ES-I3 (cell line): ENCODE measurements around the gene OPALIN.

Experiments used
- H3K36me3 ChIP-seq: 2 replicates; pipeline ENCODE4 v1.6.1; 2013; ENCODE audit warnings: mild to moderate bottlenecking, low read length, control low read depth, moderate library complexity; ENCODE audit not compliant: insufficient read depth
- H3K4me1 ChIP-seq: 2 replicates; pipeline ENCODE4 v1.6.1; 2013; ENCODE audit warnings: mild to moderate bottlenecking, control low read depth, low read length; ENCODE audit not compliant: insufficient read depth
- H3K9ac ChIP-seq: 2 replicates; pipeline ENCODE4 v1.6.1; 2013; ENCODE audit warnings: low read depth, mild to moderate bottlenecking, low read length, moderate library complexity
- H3K9me3 ChIP-seq: 2 replicates; pipeline ENCODE4 v1.6.1; 2013; ENCODE audit warnings: mild to moderate bottlenecking, low read length, moderate library complexity; ENCODE audit not compliant: control insufficient read depth, insufficient read depth

OPALIN gene, protein sequence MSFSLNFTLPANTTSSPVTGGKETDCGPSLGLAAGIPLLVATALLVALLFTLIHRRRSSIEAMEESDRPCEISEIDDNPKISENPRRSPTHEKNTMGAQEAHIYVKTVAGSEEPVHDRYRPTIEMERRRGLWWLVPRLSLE

DNA sequence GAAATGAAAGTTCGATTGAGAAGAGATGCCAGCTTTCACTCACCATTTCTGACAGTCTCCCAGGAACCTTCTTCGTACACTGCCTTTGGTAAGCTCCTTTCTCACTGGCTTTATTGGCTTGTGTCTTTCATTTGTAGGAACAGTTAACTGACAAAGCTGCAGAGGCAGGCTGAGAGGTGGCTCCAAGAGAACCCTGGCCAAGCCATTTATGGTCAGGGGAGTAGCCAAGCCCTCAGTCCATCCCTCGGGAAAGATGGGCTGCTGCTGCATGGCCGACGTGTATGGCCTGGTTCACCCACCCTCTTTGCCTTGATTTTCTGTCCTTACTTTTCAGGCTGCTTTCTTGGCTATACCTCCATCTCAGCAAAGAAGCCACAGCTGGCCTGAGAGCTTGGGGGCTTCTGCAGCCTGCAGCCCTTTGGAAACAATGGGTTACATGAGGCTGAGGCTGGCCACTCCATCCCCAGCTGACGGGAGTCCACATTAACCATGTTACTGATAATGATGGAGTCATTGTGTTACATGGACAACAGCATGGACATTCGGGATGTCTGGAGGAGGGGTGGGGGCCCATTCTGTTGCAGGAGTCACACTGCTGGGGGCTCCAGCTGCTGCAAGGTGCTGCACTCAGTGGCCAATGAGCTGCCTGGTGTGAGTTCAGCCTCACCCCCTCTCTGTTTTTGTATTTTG, at the start of gene OPALIN:
TSS of gene OPALIN (minus strand) at position 152 of the 690 bp plus-strand sequence. CDS start at position 46, 106 bp downstream.
- no peaks in the 10 kb centered on the region for H3K4me1 ChIP-seq
- no peaks in the 10 kb centered on the region for H3K36me3 ChIP-seq
- no peaks in the 10 kb centered on the region for H3K9me3 ChIP-seq
- H3K9ac ChIP-seq, result no peak within 1 kb of the TSS

DNA sequence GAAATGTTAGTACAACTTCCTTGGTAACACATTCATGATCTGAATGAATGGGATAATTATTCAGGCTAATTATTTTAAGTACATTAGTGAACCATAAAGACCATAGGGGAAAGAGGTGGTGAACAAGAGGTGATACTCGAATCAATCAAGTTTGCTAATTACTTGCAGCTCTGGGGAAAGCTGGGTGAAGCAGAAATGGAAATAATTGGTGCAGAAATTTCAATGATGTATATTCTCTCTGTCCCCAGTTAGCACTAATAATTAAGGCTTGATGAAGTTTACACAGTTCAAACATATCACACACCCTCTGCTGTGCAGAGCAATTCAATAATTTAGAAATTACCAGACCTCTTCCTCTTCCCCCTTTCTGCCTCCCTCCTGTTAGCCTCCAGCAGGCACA, 49.4 kb upstream of the OPALIN start:
- Histone ChIP-seq H3K4me1 (no peaks in the 10 kb centered on the region), H3K9ac (no peak overlapping the region), H3K36me3 (no peaks in the 10 kb centered on the region)

DNA sequence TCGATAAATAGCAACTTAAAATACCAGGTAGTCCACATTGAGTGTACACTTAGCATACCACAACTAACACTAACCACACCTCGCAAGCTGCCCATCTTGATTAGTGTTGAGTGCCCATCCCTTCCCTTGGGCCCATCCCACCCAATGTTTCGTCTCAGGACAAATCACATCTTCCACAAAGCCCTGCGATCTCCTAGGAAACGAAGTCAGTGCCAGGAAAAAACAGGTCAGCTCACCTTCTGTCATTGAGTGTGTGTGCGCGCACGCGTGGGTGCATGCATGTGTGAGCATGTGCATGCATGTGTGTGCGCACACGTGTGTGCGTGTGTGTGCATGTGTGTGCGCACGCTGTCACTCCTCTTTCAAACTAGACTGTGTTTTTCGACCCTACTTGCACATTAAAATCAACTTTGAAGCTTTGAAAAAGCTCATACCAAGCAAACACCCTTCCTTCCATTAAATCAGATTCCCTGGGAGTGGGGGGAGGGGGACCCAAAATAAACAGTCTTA, 48.8 kb upstream of the OPALIN start:
- H3K4me1 ChIP-seq, result no peaks in the 10 kb centered on the region
- H3K9me3 ChIP-seq, result no peaks in the 10 kb centered on the region
- H3K9ac ChIP-seq, result no peak overlapping the region
- H3K36me3 ChIP-seq, result no peaks in the 10 kb centered on the region

More for the DNA sequence above, 49.4 kb upstream of the OPALIN start:
- H3K9me3 ChIP-seq, result no peaks in the 10 kb centered on the region

DNA sequence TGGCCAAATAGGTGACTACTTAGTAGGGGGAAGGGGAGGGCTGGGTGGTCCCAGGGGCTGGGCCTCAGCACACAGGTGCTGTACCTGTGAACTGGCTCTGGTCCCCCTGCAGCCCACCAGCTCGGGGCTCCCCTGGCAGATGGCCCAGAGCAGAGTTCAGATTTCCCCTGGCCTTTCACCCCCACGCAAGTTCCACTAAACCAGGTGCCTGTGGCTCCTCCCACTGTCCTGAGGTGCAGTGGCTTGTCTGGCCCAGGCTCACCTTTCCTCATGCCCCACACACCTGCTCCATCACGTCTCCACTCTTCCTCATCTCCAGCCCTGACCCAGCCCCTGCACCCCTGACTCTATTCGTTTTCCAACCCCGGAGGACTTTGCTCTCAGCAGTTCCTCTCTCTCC, 47.3 kb upstream of the OPALIN start:
- H3K36me3 ChIP-seq, result no peaks in the 10 kb centered on the region
- no peak overlapping the region for H3K9ac ChIP-seq
- H3K4me1 ChIP-seq, result 0 out of 2 replicates have a peak, but pooled peaks cover 1% of the 10 kb centered on the region
- H3K9me3 ChIP-seq, result no peaks in the 10 kb centered on the region

DNA sequence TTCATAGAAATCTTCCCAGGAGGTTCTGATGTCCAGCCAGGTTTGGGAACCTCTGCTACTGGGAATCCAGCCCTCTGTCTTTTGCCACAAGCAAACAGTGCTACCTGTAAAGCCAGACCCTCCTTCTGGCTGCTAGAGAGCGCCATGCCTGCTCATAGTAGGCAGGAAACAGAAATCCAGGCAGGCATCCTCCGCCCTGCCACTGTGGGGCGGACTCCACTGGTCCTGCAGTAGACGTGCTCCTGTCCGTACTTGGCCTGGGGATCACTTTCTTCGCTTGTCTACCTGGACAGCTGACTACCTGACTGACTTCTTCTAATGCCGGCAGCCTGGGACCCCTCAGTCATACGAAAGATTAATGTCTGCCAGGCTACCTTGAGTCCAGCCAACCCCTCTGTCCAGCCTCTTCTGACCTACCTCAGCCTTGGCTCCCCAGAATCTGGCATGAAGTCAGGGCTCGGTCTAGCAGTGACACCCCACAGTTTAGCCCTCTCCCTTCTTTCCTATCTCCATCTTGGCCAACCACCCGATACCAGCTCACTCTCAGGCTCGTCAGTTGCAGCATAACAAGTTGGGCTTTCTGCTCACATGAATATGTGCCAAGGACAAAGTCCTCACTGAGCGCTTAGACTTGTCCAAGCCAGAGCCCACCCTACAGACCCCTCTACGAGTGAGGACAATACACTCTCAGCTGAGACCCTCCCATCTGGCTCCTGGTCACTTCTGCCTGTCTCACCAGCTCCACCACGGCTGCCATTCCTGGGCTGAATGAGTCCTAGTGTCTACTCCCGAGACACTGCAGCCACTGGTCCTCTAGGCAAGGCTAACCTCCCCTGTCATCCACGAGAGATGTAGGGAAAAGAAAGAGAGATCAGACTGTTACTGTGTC, 43.9 kb upstream of the OPALIN start:
- H3K9ac ChIP-seq, result no peak overlapping the region
- H3K36me3 ChIP-seq, result no peaks in the 10 kb centered on the region
- no peaks in the 10 kb centered on the region for H3K9me3 ChIP-seq
- H3K4me1 ChIP-seq, result 0 out of 2 replicates have a peak, but pooled peaks cover 5% of the 10 kb centered on the region

DNA sequence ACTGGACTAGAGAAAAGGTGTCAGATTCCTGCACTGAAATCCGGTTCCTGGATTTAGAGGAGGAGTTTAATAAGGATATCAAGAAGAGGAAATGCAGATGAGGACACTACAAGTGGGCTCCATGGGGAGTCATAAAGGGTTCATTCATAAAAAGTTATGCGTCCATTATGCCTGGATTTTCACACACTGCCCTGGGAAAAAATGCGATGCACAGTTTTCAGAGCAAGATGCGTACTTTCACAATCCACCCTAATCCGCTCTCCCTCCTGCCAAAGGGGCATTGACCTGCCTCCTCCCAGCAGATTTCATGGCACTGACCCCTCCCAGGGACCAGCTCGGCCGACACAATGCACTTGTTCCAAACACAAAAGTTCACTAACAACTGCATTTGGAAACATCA, 42.2 kb upstream of the OPALIN start:
- H3K4me1 ChIP-seq, result peaks cover 9% of the 10 kb centered on the region; the same call in 1 of the 2 replicates
- no peaks in the 10 kb centered on the region for H3K9me3 ChIP-seq
- H3K36me3 ChIP-seq, result no peaks in the 10 kb centered on the region
- H3K9ac ChIP-seq, result no peak overlapping the region

DNA sequence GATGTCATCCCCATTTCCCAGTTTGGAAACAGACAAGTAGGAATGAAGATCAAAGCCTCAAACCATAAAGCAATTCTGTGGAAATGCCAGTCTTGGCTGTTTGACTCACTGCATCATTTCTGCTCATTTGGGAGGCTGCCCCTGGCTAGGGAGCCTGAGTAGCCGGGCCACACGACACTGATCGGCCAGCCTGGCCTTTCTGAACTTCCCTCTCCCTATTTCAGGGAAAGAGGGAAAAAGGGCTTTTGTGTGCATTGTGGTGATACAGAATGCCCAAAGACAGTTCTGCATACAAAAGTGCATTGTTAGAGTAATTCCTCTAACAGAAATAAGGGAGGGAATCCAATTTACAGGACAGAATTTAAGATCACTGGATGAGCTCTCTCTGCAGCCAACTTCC, 41.7 kb upstream of the OPALIN start:
- H3K36me3 ChIP-seq, result no peaks in the 10 kb centered on the region
- no peaks in the 10 kb centered on the region for H3K9me3 ChIP-seq
- H3K4me1 ChIP-seq, result peaks cover 9% of the 10 kb centered on the region; the same call in 1 of the 2 replicates
- no peak overlapping the region for H3K9ac ChIP-seq

DNA sequence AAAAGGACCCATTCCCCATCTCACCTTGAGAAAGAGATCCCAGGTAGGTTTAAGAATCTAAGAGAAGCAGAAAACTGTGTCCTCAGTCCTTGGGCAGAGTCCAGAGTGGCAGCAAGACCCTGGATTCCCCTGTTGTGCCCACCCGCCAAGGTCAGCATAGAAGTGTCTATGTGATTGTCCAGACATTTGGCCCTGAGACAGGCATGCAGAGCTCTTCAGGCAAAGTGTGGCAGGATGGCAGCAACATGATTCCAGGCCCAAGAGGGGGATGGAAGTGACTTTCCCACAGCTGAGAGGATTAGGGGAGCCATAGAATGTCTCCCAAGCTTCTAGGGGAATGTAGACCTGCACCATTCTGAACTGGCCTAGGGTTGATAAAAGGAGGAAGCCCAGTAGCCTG, 39.1 kb upstream of the OPALIN start:
- H3K4me1 ChIP-seq, result peaks cover 9% of the 10 kb centered on the region; the same call in 1 of the 2 replicates
- no peaks in the 10 kb centered on the region for H3K36me3 ChIP-seq
- H3K9ac ChIP-seq, result no peak overlapping the region
- H3K9me3 ChIP-seq, result no peaks in the 10 kb centered on the region

DNA sequence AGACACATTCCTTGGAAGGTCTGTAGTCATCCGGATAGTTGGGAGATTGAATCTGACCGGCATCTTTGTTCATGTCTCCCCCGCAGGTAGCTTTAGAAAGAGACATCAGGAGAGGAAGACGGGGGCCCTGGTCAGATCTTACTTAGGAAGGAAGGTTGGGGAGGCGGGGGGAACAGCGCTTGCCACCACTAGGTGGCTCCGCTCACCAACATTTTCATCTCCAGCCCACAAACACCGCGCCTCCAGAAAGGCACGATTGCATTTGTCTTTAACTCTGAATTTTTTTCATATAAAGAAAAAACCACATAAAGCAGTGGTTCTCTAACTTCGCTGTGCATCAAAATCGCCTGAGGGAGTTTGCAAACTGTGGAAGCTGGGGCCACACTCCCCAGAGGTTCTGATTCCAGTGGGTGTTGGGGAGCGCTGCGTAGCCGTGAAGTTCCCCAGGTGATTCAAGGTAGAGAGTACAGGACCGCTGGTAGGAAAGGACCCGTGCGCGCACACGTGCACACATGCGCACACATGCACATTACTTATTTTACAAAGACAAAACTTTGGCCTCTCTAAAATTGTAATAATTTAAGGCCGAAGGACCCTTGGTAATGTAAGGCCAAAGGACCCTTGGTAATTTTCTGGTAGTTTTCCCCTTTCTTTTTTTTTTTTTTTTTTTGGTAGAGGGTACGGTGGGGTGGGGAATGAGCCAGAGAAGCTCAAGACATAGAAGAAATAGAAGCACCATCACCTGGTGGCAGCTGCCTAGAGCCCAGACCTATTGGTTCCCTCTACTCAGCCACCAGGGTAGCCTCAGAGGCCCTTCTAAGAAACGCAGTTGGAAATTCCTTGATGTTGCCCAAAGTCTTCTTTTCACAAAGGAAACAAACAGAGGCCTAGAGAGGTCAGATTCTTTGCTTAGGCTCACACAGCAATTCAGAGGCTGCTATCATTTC, 37.4 kb upstream of the OPALIN start:
- Histone ChIP-seq H3K9ac (no peak overlapping the region; the same call in 1 of the 2 replicates), H3K9me3 (no peaks in the 10 kb centered on the region), H3K36me3 (no peaks in the 10 kb centered on the region), H3K4me1 (peaks cover 9% of the 10 kb centered on the region; the same call in 1 of the 2 replicates)

DNA sequence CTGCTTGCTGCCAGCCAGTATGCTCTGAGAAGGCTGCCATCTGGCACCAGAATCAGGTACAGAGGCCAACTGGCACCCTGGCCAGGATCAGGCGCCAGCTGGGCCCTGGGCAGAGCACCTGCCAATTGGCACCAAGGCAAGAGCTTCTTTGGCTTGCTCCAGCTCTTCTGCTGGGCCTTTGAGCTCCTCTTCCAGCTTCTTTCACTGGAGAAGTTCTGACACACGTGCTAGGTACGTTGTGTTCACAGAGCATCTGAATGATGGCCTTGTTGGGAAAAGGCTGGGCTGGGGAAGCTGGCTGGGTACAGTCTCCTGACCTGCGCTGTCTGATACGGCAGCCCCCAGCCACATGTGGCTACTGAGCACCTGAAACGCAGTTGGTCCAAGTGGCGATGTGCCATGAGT, 31.7 kb upstream of the OPALIN start:
- Histone ChIP-seq H3K36me3 (no peaks in the 10 kb centered on the region), H3K9me3 (no peaks in the 10 kb centered on the region), H3K4me1 (no peaks in the 10 kb centered on the region), H3K9ac (no peak overlapping the region)

DNA sequence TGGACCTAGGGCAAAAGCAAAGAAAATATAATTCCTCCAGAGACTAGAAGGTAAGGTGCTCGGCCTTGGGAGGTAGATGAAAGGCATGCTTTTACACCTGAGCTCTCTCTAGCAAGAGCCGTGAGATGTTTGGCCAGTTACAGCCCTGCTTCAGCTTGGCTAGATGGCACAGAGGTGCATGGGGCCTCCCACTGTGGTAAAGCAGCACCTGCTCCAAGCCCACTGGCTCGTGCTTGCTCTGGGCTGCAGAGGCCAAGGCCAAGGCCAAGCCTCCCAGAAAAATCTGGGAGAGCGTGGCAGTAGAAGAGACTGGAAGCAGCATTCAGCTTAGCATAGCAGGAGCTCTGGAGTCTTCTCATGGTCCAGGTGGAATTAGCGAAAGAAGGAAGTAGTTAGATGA, 31.0 kb upstream of the OPALIN start:
- Histone ChIP-seq H3K4me1 (no peaks in the 10 kb centered on the region), H3K36me3 (no peaks in the 10 kb centered on the region), H3K9me3 (no peaks in the 10 kb centered on the region), H3K9ac (no peak overlapping the region)

DNA sequence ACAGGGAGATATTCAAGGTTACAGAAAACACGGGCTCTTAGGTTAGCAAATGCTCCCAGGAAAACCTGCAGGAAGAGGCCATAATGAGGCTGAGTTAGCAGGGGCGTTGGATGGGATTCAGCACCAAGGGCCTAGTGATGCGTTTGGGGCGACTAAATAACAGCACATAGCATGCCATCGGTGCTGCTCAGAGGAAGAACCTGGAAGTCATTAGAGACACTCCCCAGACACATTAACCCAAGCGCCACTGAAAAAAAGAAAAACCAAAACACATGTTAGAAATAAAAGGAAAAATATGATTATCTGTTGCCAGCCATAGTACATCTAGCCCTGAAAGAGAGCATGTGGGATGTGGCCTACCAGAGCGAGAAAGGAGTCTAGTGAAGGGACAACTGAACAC, 28.8 kb upstream of the OPALIN start:
- Histone ChIP-seq H3K4me1 (no peaks in the 10 kb centered on the region), H3K36me3 (no peaks in the 10 kb centered on the region), H3K9ac (no peak overlapping the region), H3K9me3 (no peaks in the 10 kb centered on the region)

DNA sequence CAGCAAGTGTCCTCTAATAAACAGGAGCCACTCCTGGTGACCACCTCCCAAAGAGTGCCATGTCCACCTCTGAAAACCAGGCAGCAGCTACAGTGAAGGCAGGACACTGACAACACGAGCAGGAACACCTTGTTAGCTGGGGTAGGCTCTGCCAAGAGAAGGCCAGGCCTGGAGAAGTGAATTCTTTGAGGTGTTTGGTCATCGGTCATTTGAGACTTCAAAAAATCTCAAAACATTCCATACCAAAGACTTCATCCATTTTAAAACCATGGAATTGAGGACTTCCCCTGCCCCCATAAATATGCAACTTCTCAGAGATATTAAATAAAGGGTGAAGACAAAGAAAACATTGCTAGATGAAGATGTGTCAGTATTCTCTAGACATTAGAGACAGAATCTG, 28.4 kb upstream of the OPALIN start:
- no peaks in the 10 kb centered on the region for H3K4me1 ChIP-seq

More for the DNA sequence above, 28.4 kb upstream of the OPALIN start:
- H3K9ac ChIP-seq, result no peak overlapping the region
- no peaks in the 10 kb centered on the region for H3K9me3 ChIP-seq
- H3K36me3 ChIP-seq, result no peaks in the 10 kb centered on the region
